C4-2B (cell line): ENCODE results near the gene SHROOM3.

Experiments used
- H3K27ac ChIP-seq: fragments of 450-650 bp; 2 replicates; pipeline ENCODE4 v1.5.1; 2017
- ZFX ChIP-seq: fragments of 450-650 bp; IDR thresholded peaks from 2 replicates; pipeline ENCODE4 v1.6.1; 2017
- TF ChIP-seq, protein P1 (sequence below): fragments of 450-650 bp; conservative IDR thresholded peaks from 2 replicates; pipeline ENCODE4 v1.5.1; 2017; ENCODE audit warnings: mild to moderate bottlenecking

SHROOM3 gene

DNA sequence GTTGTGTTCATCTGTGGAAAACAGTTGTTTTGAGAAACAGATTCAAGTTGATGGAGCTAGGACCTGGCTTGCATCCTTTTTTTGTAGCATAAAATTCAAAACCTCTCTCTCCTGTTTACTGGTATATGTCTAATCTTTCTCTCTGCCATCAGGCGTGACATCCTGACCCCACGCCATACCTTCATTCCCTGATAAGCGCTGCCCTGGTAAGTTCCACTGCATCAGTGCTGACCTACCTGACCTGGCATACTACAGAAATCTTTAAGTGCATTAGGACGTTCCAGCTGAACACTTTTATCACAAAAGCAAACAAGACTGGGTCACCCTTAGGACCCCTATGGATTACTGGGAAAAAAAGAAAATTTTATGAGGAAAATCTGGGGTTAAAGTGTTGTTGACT lies 230.7 kb downstream of the SHROOM3 start:
- TF ChIP-seq, protein P1, sequence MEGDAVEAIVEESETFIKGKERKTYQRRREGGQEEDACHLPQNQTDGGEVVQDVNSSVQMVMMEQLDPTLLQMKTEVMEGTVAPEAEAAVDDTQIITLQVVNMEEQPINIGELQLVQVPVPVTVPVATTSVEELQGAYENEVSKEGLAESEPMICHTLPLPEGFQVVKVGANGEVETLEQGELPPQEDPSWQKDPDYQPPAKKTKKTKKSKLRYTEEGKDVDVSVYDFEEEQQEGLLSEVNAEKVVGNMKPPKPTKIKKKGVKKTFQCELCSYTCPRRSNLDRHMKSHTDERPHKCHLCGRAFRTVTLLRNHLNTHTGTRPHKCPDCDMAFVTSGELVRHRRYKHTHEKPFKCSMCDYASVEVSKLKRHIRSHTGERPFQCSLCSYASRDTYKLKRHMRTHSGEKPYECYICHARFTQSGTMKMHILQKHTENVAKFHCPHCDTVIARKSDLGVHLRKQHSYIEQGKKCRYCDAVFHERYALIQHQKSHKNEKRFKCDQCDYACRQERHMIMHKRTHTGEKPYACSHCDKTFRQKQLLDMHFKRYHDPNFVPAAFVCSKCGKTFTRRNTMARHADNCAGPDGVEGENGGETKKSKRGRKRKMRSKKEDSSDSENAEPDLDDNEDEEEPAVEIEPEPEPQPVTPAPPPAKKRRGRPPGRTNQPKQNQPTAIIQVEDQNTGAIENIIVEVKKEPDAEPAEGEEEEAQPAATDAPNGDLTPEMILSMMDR: no peak
- TF ChIP-seq ZFX: no peak
- H3K27ac ChIP-seq: peak overlapping the region; percentile 80; the same call in 1 of the 2 replicates

DNA sequence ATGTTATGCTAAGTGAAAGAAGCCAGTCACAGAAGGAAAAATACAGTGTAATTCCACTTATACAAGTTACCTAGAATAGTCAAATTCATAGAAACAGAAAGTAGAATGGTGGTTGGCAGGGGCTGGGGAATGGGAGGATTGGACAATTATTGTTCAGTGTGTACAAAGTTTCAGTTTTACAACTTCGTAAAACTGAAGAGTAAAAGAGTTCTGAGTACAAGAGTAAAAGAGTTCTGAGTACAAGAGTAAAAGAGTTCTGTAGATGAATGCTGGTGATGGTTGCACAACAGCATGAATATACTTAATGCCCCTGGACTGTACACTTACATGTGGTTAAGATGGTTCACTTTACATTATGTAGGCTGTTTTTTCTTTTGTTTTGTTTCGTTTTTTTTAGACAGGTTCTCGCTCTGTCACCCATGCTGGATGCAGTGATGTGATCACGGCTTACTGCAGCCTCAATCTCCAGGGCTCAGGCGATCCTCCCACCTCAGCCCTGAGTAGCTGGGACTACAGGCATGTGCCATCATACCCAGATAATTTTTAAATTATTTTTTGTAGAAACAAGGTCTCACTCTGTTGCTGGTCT lies 232.0 kb downstream of the SHROOM3 start:
- H3K27ac ChIP-seq: 0 out of 2 replicates have a peak overlapping the region, but pooled peaks have one; percentile 9
- no peak for TF ChIP-seq ZFX
- TF ChIP-seq, protein P1: no peak

DNA sequence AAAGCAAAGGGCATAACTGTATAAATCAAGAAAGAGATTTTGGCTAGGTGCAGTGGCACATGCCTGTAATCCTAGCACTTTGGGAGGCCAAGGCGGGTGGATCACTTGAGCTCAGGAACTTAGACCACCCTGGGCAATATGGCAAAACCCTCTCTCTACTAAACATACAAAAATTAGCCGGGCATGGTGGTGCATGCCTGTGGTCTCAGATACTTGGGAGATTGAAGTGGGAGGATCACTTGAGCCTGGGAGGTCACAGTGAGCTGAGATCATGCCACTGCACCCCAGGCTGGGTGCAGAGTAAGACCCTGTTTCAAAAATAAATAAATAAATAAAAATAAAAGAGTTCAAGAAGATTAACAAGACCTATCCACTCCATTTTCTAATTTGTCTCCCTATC lies 235.6 kb downstream of the SHROOM3 start:
- no peak for TF ChIP-seq ZFX
- TF ChIP-seq, protein P1: no peak
- no peak overlapping the region for H3K27ac ChIP-seq

DNA sequence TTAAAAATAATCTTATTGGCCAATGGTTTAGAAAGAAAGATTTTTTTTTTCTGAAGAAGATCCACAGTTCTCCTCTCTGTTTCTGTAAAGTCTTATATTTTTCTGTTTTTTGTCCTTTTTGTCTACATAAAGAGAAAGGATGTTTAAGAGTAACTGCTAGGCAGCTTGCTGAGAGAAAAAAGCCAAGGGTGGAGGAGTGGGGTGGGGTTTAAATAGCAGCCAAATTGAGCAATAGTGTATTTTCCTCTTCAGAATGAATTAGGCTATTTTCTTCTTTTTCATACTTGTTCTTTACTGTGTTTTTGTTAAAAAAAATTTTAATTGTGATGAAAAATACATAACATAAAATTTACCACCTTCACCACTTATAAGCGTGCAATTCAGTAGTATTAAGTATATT lies 238.3 kb downstream of the SHROOM3 start:
- no peak overlapping the region for H3K27ac ChIP-seq
- TF ChIP-seq, protein P1: no peak
- TF ChIP-seq ZFX: no peak

DNA sequence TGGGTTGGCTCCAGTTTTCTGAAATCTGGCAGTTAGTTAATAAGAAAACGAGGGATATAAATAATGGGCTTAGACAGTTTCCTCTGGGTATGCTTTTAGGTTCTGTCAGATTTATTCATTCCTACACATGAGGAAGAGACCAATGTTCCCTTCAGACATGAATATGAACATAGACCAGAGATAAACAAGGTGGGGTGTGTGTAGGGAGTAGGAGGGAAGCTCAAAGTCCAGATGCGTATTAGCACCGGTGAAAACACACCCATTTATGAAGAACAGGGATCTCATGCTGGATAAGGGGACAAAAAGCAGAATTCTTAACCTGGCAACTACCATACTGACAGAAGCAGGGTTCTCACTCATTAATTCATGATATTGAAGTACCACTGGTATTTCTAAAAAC lies 240.0 kb downstream of the SHROOM3 start:
- no peak for TF ChIP-seq ZFX
- TF ChIP-seq, protein P1: no peak

DNA sequence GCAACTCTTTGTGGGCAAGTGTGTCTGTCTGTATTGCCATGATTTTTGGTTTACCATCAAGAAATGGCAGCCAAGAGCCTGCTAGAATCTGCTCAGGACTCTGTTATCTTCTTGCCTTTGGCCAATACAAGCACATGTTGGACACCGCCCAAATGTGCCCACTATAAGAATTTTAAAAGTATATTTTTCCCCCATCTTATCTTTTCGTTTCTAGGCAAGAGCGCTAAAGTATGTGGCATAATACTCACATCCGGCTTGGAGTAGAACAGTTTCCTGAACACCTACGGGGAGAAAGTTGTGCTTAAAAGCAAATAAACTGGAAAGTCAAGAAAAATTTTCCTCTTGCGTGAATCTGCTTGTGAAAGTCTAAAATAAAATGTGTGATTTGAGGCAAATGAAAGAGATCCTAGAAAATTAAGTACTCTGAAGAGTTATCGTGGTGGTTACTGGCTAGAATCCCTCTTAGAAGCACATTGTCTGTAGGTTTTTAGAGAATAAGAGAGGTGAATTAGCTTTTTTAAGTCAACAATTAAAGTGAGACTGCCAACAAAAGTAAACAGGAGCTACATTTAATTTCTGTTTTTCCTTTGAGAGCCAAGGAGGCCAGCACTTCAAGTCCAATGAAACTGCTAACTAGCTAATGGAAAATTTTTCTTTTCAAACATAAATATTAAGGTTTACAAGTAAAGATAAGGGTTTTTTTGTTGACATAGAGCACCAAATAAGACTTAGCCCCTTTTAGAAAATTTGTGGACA lies 242.7 kb downstream of the SHROOM3 start:
- TF ChIP-seq, protein P1: no peak
- no peak for TF ChIP-seq ZFX
- H3K27ac ChIP-seq: peak overlapping the region; percentile 76; the same call in 1 of the 2 replicates

More for the DNA sequence above, 240.0 kb downstream of the SHROOM3 start:
- no peak overlapping the region for H3K27ac ChIP-seq

DNA sequence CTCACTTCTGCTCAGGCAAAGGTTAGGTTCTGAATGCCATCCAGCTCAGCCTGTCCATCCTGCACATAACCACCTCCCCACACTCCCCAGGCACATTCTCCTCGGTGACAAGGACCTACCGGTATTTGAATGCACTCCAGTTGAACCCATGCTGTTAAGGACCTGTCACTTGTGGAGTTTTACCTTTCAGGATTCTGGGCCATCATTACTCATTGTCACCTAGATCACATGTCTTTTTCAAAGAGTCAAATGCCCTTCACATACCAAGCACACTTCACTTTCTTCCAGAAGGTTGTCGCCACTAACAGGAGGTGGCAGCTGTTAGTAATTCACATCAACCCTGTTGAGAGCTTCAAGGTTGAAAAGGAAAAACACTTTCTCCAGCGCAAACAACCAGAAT lies 244.7 kb downstream of the SHROOM3 start:
- TF ChIP-seq, protein P1: no peak
- no peak for TF ChIP-seq ZFX
- H3K27ac ChIP-seq: no peak overlapping the region
